Heart right ventricle (tissue), 16 donors: Measurements from ENCODE around the gene GALE. TPM values are rescaled to one million over a fixed set of nuclear protein-coding genes. Genes with fewer than 3 reads are reported as not detected.
"Not testable (repeated sequence)": the region's sequence is repeated elsewhere in the genome, so short reads cannot be mapped to it uniquely, and the experiment has no call there.

ENCODE experiments used
- ATAC-seq, 8 donors: fragments of 200-7000 bp; cut with Tn5 transposase; one replicate each; pipeline ENCODE4 v1.9.1; 2020; ENCODE audit warnings: mild to moderate bottlenecking in 8 of 8, moderate library complexity in 8 of 8, moderate number of reproducible peaks in 1 of 8
- DNase-seq, 2 donors: peaks; one replicate each; pipeline ENCODE4 v3.0.0-alpha.2; 2020
- H3K27ac ChIP-seq, 10 donors: fragments of 200-600 bp; sonication (generic) in 2 of 10; one replicate each; pipeline versions ENCODE4 v1.5.0 to v1.8.0; 2020 to 2022; ENCODE audit warnings: mild to moderate bottlenecking in 3 of 10
- H3K27me3 ChIP-seq, 7 donors: fragments of 200-600 bp; one replicate each; pipeline ENCODE4 v1.8.0; 2021 to 2022; ENCODE audit warnings: mild to moderate bottlenecking in 2 of 7
- H3K36me3 ChIP-seq, 9 donors: fragments of 200-600 bp; sonication (generic) in 1 of 9; one replicate each; pipeline versions ENCODE4 v1.5.0 to v1.8.0; 2020 to 2022; ENCODE audit warnings: mild to moderate bottlenecking in 2 of 9
- H3K4me1 ChIP-seq, 9 donors: fragments of 200-600 bp; sonication (generic) in 1 of 9; one replicate each; pipeline versions ENCODE4 v1.5.0 to v1.8.0; 2020 to 2022; ENCODE audit warnings: mild to moderate bottlenecking in 4 of 9
- H3K4me3 ChIP-seq, 10 donors: fragments of 200-600 bp; sonication (generic) in 2 of 10; one replicate each; pipeline versions ENCODE4 v1.5.0 to v1.8.0; 2020 to 2022; ENCODE audit warnings: mild to moderate bottlenecking in 7 of 10, moderate library complexity in 2 of 10
- H3K9me3 ChIP-seq, 11 donors: fragments of 200-600 bp in 10 of 11; sonication (generic) in 2 of 11; one replicate each; pipeline versions ENCODE4 v1.5.0 to v1.8.0; 2013 to 2022; ENCODE audit warnings: mild to moderate bottlenecking in 2 of 11, control low read depth in 1 of 11, moderate library complexity in 1 of 11
- CTCF ChIP-seq, 9 donors: fragments of 200-600 bp; sonication (generic) in 2 of 9; IDR thresholded peaks; one replicate each; pipeline versions ENCODE4 v1.5.0 to v1.8.0; 2021 to 2022; ENCODE audit warnings: antibody characterized with exemption in 9 of 9, mild to moderate bottlenecking in 5 of 9, moderate library complexity in 1 of 9
- WGBS, 2 donors: extraction: QIAGEN DNeasy Blood & Tissue Kit; methylation state at CpG; one replicate each; pipeline ENCODE4 v1.1.7; 2013; ENCODE audit warnings: inconsistent platforms in 1 of 2; 5-methylcytosine and 5-hydroxymethylcytosine counted together
- intact Hi-C, 10 donors: fragments of 100-400 bp; cut with DNase I; formaldehyde crosslinking; loops; one replicate each; pipeline versions ENCODE4 v1.11.1 to v1.14.2; 2022
- polyA plus RNA-seq, 2 donors: library from polyadenylated mRNA; stranded (reverse); fragments of 200-250 nt; gene quantifications; one replicate each; pipeline ENCODE4 v1.2.3, GENCODE V29; 2013
- total RNA-seq, 10 donors: library from RNA; stranded (reverse); fragmentation: NEBNext Ultra II Directional in 3 of 10; extraction: Animal tissue kit (Norgen Biotek cat#: 25700) in 3 of 10; gene quantifications; one replicate each; pipeline versions ENCODE4 v1.2.1 to v1.2.4, GENCODE V29; 2021 to 2023
- donor health status: Arrhythmogenic right ventricular cardiomyopathy.
- donor health status: ischemic (EF 13 %, LVEDD 7.1; RV severe dilation, severe dysfunction).
- donor health status: healthy with polysubstance abuse.
- donor health status: DM: no; HTN: yes; CAD: no.
- donor health status: DM: no; HTN: no; CAD: no.
- donor health status: ischemic (EF 25% LVEDD 6.9; RV normal size, moderate dysfunction).
- donor health status: ischemic (EF 25% LVEDD 5.7; RV mildly dilated, moderate dysfunction).
- donor health status: healthy.
- donor health status: DM: yes; HTN: yes; CAD: no.
- donor health status: Ischemic cardiomyopathy.
- donor health status: ischemic (EF 35%, LVEDD 5.7; RV mildly dilated, moderate dysfunction).
- donor health status: nonischemic (EF 11% LVEDD 7.7; RV severe dilation, severe dysfunction).
- donor health status: DM: yes; HTN: yes; CAD: no.
- donor health status: PGD.
- donor health status: ischemic (EF 29% LVEDD 5.4; RV normal size, mild dysfunction).
- donor health status: nonischemic (EF 23%, LVEDD 6.1; RV moderate dilation, normal function).

The GALE gene
- total and polyA plus RNA-seq, 12 donors = 5.3 to 22.2 (median 8.3) TPM

- TF ChIP-seq CTCF (IDR thresholded peaks at IDR 0.05) = no peak
- H3K9me3 ChIP-seq = peaks cover 0 to 9% (median 0%) of the 10 kb centered on the region in 11 donors
- peaks cover 0 to 8% (median 0%) of the 10 kb centered on the region in 9 donors for H3K4me1 ChIP-seq
- no peak for DNase-seq
- H3K36me3 ChIP-seq = peaks cover 0 to 51% (median 32%) of the 10 kb centered on the region in 9 donors
- H3K27ac ChIP-seq = no peak overlapping the region
- H3K4me3 ChIP-seq = no peak overlapping the region
- 89 to 93% methylated on average over 5 of the region's 5 CpGs for WGBS, 2 donors
- ATAC-seq = no peak
- intact Hi-C loops = no loop called here
- H3K27me3 ChIP-seq = no peaks in the 10 kb centered on the region
Observed at GRCh38 chr1:23843644-23844043, 43.1 kb upstream of the GALE start.

- no peak for TF ChIP-seq CTCF (IDR thresholded peaks at IDR 0.05)
- H3K4me3 ChIP-seq = peak overlapping the region in 8 of 10 donors; percentile 17 to 46 (median 41)
- 0 to 1% methylated on average over 21 of the region's 21 CpGs for WGBS, 2 donors
- ATAC-seq (peak; percentile 91 to 98 (median 95)), DNase-seq (peak; percentile 49 to 73)
- H3K4me1 ChIP-seq = peaks cover 0 to 11% (median 5%) of the 10 kb centered on the region in 9 donors
- intact Hi-C loops = no loop called here
- no peaks in the 10 kb centered on the region for H3K9me3 ChIP-seq
- H3K27ac ChIP-seq = peak overlapping the region in 1 of 10 donors; percentile 26
- no peaks in the 10 kb centered on the region for H3K27me3 ChIP-seq
- H3K36me3 ChIP-seq = no peaks in the 10 kb centered on the region
Observed at GRCh38 chr1:23838401-23838866, 37.9 kb upstream of the GALE start.

GRCh38 chr1:23837908-23838307 lies 37.4 kb upstream of the GALE start:
- DNase-seq (peak in 1 of 2 donors; percentile 16), ATAC-seq (peak in 4 of 8 donors; percentile 14 to 41 (median 22))
- WGBS, 2 donors = 19 to 23% methylated on average over 13 of the region's 13 CpGs
- intact Hi-C loops = no loop called here
- Histone ChIP-seq H3K27ac (no peak overlapping the region), H3K4me1 (peaks cover 0 to 11% (median 5%) of the 10 kb centered on the region in 9 donors), H3K9me3 (no peaks in the 10 kb centered on the region), H3K4me3 (peak overlapping the region in 8 of 10 donors; percentile 17 to 46 (median 41)), H3K27me3 (no peaks in the 10 kb centered on the region), H3K36me3 (no peaks in the 10 kb centered on the region)
- no peak for TF ChIP-seq CTCF (IDR thresholded peaks at IDR 0.05)

GRCh38 chr1:23836037-23836436 lies 35.5 kb upstream of the GALE start:
- H3K36me3 ChIP-seq = no peaks in the 10 kb centered on the region
- no peaks in the 10 kb centered on the region for H3K9me3 ChIP-seq
- peaks cover 0 to 11% (median 5%) of the 10 kb centered on the region in 9 donors for H3K4me1 ChIP-seq
- no peak overlapping the region for H3K27ac ChIP-seq
- 77 to 84% methylated on average over 3 of the region's 3 CpGs for WGBS, 2 donors
- H3K4me3 ChIP-seq = no peak overlapping the region
- intact Hi-C loops = no loop called here
- no peaks in the 10 kb centered on the region for H3K27me3 ChIP-seq
- ATAC-seq = no peak
- TF ChIP-seq CTCF (IDR thresholded peaks at IDR 0.05) = no peak
- no peak for DNase-seq

GRCh38 chr1:23834156-23834555 lies 33.6 kb upstream of the GALE start:
- peaks cover 0 to 11% (median 5%) of the 10 kb centered on the region in 9 donors for H3K4me1 ChIP-seq
- WGBS, 2 donors = 84 to 88% methylated on average over 6 of the region's 6 CpGs
- H3K4me3 ChIP-seq, H3K36me3 ChIP-seq, H3K9me3 ChIP-seq, H3K27ac ChIP-seq, DNase-seq, H3K27me3 ChIP-seq, ATAC-seq, intact Hi-C loops: not testable (repeated sequence)
